ENCODE results near the gene RBPJL.

GRCh38 chr20:45257161-45257560 is 49.5 kb upstream of the RBPJL start:
- TF ChIP-seq, protein P1, sequence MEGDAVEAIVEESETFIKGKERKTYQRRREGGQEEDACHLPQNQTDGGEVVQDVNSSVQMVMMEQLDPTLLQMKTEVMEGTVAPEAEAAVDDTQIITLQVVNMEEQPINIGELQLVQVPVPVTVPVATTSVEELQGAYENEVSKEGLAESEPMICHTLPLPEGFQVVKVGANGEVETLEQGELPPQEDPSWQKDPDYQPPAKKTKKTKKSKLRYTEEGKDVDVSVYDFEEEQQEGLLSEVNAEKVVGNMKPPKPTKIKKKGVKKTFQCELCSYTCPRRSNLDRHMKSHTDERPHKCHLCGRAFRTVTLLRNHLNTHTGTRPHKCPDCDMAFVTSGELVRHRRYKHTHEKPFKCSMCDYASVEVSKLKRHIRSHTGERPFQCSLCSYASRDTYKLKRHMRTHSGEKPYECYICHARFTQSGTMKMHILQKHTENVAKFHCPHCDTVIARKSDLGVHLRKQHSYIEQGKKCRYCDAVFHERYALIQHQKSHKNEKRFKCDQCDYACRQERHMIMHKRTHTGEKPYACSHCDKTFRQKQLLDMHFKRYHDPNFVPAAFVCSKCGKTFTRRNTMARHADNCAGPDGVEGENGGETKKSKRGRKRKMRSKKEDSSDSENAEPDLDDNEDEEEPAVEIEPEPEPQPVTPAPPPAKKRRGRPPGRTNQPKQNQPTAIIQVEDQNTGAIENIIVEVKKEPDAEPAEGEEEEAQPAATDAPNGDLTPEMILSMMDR (IDR thresholded peaks at IDR 0.05) = no peak
- TF ChIP-seq EP300 (IDR thresholded peaks at IDR 0.05) = no peak

All from stomach (tissue), 4 donors.